ENCODE data around the gene SIGMAR1. TPM values are rescaled to one million over a fixed set of nuclear protein-coding genes. Genes with fewer than 3 reads are reported as not detected.

The SIGMAR1 gene
- total RNA-seq, 6 experiments from 2014 or later = 126 to 148 (median 138) TPM

DNA sequence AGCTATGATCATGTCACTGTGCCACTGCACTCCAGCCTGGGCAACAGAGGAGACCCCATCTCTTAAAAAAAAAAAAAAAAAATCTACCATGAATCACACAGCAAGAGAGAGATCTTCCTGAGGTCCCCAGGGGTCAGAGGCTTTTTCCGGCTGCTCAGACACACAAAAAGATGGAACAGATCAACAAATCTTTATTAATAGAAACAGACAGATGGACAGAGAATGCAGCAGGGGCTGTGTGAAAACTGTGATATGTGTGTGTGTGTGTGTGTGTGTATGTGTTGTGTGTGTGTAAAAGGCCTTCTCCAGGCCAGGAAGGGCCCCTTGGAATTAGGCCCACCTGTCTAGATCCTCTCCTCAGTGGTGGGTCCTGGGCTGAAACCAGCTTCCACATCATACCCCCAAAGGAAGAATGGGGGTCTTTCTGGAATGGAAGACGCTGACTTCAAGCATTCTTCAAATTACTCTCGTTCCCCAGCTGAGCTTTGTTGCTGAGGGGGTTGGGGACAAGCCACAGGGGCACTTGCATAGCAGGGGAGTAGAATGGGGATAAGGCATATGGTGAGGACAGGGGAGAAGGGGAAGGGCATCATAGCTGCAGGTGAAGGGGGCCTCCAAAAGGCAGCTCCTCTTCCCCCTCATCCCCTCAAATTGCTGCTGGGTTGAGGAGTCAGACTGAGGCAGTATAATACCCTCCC lies 2.9 kb downstream of the SIGMAR1 start:
- Mint-ChIP-seq H3K9me3 (no peaks in the 10 kb centered on the region), H3K27me3 (ENCODE audit: insufficient read depth) (peaks cover 16% of the 10 kb centered on the region), H3K27ac (no peak overlapping the region), H3K4me1 (ENCODE audit: low read depth) (peaks cover 36% of the 10 kb centered on the region), H3K36me3 (ENCODE audit: low read depth) (peaks cover 11% of the 10 kb centered on the region; the same call in 1 of the 2 replicates), H3K4me3 (no peak overlapping the region)
- DNase-seq = no peak
- no peak for TF ChIP-seq CTCF (IDR thresholded peaks at IDR 0.05)

DNA sequence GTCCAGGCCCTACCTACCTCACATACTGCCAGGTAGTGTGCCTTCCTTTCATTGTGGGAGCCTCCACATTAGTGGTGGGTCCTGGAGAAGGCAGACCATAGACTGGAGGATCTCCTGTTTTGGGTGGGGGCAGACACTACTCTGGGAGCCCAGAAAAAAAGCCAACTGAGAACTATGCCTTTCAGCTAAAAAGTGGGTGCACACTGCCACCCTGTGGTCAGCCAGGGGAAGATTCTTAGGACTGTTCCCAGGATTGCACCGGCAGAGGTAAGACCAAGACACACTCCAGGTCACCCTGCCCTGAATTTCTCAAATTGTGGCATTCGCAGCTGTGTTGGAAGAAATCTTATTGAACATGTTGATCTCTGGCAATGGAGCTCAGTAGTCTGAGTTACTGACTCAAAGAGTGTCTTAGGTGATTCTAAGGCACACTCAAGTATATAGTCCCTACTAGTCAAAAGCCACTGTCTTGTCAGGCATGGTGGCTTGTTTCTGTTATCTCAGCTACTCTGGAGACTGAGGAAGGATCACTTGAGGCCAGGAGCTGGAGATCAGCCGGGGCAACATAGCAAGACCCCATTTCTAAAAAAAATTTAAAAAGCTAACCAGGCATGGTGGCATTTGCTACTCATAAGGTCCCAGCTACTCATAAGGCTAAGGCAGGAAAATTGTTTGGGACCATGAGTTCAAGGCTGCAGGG lies 3.6 kb downstream of the SIGMAR1 start:
- Mint-ChIP-seq H3K27me3 (ENCODE audit: insufficient read depth) (peaks cover 21% of the 10 kb centered on the region), H3K4me1 (ENCODE audit: low read depth) (peaks cover 35% of the 10 kb centered on the region), H3K27ac (no peak overlapping the region), H3K4me3 (no peak overlapping the region), H3K9me3 (no peaks in the 10 kb centered on the region), H3K36me3 (ENCODE audit: low read depth) (peaks cover 11% of the 10 kb centered on the region; the same call in 1 of the 2 replicates)
- peak; percentile 62 for DNase-seq
- TF ChIP-seq CTCF (IDR thresholded peaks at IDR 0.05) = peak; percentile 96

- H3K4me1 Mint-ChIP-seq (ENCODE audit: low read depth) = peaks cover 34% of the 10 kb centered on the region
- H3K27me3 Mint-ChIP-seq (ENCODE audit: insufficient read depth) = peaks cover 26% of the 10 kb centered on the region
- peaks cover 11% of the 10 kb centered on the region; the same call in 1 of the 2 replicates for H3K36me3 Mint-ChIP-seq (ENCODE audit: low read depth)
- no peak overlapping the region for H3K4me3 Mint-ChIP-seq
- no peak for TF ChIP-seq CTCF (IDR thresholded peaks at IDR 0.05)
- no peak for DNase-seq
- H3K9me3 Mint-ChIP-seq = no peaks in the 10 kb centered on the region
- no peak overlapping the region for H3K27ac Mint-ChIP-seq
Measured at GRCh38 chr9:34633166-34633565, 4.4 kb downstream of the SIGMAR1 start.

DNA sequence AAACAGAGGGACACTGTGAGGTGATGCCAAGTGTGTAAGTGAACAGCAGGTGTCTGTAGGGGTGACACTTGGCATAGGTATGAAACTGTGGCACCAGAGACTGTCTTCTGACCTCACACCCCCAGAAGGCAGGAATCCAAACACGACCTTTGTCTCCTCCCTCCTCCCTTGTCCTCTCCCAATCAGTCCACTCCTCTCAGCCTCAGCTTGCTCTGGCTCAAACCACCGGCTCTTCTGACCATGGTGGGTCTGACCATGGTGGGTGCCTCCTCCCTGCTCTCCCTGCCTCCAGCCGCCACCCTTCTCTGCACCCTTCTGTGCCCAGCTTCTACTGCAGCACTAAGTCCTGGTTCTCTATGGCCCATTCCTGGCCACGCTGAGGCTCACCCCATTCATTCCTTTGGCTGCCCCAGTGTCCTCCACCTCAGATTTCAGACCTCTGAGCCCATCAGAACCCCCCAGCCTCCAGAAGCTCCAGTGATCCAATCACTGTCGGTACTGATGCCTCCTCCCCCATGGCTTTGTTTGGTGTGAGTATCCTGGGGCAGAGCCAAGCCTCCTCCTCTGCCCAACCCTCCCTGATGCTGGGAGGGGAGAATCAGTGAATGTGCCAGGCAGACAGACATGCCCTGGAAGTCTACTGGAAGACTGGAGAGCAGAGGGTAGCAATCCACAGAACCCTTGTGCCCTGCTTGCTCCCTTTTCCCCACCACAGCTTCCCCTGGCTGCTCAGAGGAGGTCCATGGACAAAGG lies 7.0 kb downstream of the SIGMAR1 start:
- 0 out of 2 replicates have a peak, but pooled peaks cover 8% of the 10 kb centered on the region for H3K36me3 Mint-ChIP-seq (ENCODE audit: low read depth)
- H3K4me3 Mint-ChIP-seq = no peak overlapping the region
- H3K27ac Mint-ChIP-seq = no peak overlapping the region
- H3K9me3 Mint-ChIP-seq = no peaks in the 10 kb centered on the region
- H3K4me1 Mint-ChIP-seq (ENCODE audit: low read depth) = peaks cover 20% of the 10 kb centered on the region
- TF ChIP-seq CTCF (IDR thresholded peaks at IDR 0.05) = no peak
- H3K27me3 Mint-ChIP-seq (ENCODE audit: insufficient read depth) = peaks cover 37% of the 10 kb centered on the region
- DNase-seq = no peak

DNA sequence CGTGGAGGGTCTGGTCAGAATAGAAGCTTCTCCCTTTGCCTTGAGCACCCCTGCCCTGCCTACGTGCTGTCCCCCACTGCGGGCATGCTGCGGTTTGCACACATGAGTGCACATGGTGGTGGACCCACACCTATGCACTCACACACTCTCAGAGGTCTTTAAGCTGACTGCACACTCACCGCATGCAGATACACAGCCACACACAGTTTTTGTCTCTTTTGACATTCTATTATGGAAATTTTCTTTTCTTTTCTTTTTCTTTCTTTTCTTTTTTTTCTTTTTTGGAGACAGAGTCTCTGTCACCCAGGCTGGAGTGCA lies 8.1 kb downstream of the SIGMAR1 start:
- no peak for DNase-seq
- Mint-ChIP-seq H3K36me3 (ENCODE audit: low read depth) (no peaks in the 10 kb centered on the region), H3K4me1 (ENCODE audit: low read depth) (peaks cover 16% of the 10 kb centered on the region), H3K9me3 (no peaks in the 10 kb centered on the region), H3K27ac (no peak overlapping the region), H3K27me3 (ENCODE audit: insufficient read depth) (peaks cover 46% of the 10 kb centered on the region), H3K4me3 (peak overlapping the region; percentile 69)
- no peak for TF ChIP-seq CTCF (IDR thresholded peaks at IDR 0.05)

All from HFFc6 (cell line).